ENCODE data around the gene PITPNC1. TPM values are rescaled to one million over a fixed set of nuclear protein-coding genes. Genes with fewer than 3 reads are reported as not detected.

PITPNC1 gene
- total RNA-seq, 1 experiment from 2014 or later = 37.5 TPM

DNA sequence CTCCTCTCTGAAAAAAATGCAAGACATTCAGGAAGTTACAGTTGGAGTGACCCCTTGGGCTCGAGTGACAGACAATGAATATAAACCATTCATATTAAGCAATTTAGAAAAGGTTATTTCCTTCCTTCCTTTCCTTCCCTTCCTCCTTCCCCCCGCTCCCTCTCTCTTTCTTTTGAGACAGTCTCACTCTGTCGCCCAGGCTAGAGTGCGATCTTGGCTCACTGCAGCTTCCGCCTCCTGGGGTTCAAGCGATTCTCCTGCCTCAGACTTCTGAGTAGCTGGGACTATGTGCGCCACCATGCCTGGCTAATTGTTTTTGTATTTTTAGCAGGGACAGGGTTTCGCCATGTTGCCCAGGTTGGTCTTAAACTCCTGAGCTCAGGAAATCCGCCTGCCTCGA is 23.9 kb upstream of the PITPNC1 start:
- Histone ChIP-seq H4K5ac (ENCODE audit: insufficient read length, low read depth, low read length) (no peak overlapping the region), H4K8ac (replicated peaks; ENCODE audit: insufficient read length, low read depth, low read length) (no peak overlapping the region), H2BK20ac (ENCODE audit: low read depth, low read length, poor library complexity, severe bottlenecking) (no peak overlapping the region), H3K27ac (ENCODE audit: insufficient read length, low read depth, low read length) (no peak overlapping the region), H2AK5ac (ENCODE audit: insufficient read length, low read length) (no peak overlapping the region), H3K23me2 (ENCODE audit: insufficient read length, low read depth, low read length, poor library complexity, severe bottlenecking) (no peaks in the 10 kb centered on the region), H3K9me3 (ENCODE audit: control insufficient read depth, low read depth, low read length) (no peaks in the 10 kb centered on the region), H3K79me2 (ENCODE audit: insufficient read depth, low read length) (no peaks in the 10 kb centered on the region; the same call in 1 of the 2 replicates), H3K9ac (ENCODE audit: extremely low read depth, insufficient read length, low read length) (no peak overlapping the region), H2BK5ac (ENCODE audit: insufficient read length, low read length) (no peak overlapping the region), H3K4ac (ENCODE audit: low read depth, low read length) (no peak overlapping the region), H3K14ac (ENCODE audit: insufficient read depth, low read length) (no peak overlapping the region), H2BK15ac (ENCODE audit: low read depth, low read length) (no peak overlapping the region), H3K18ac (ENCODE audit: insufficient read length, low read depth, low read length) (no peak overlapping the region), H3K79me1 (ENCODE audit: insufficient read depth, low read depth, low read length, poor library complexity, severe bottlenecking) (peaks cover 2% of the 10 kb centered on the region), H2AFZ (ENCODE audit: low read length) (no peak overlapping the region), H2BK120ac (ENCODE audit: low read depth, low read length, poor library complexity, severe bottlenecking) (no peak overlapping the region), H4K20me1 (ENCODE audit: control insufficient read depth, insufficient read depth, insufficient read length) (no peaks in the 10 kb centered on the region), H4K91ac (ENCODE audit: insufficient read length, low read depth, low read length) (no peak overlapping the region), H3K4me1 (ENCODE audit: insufficient read depth, low read length) (no peaks in the 10 kb centered on the region; the same call in 1 of the 2 replicates), H3T11ph (ENCODE audit: low read length) (no peak overlapping the region), H3K4me2 (ENCODE audit: insufficient read depth, insufficient read length, low read length) (no peak overlapping the region), H3K56ac (ENCODE audit: insufficient read length, low read depth, low read length) (no peak overlapping the region), H3K23ac (ENCODE audit: insufficient read length, low read depth, low read length) (no peak overlapping the region), H2BK12ac (ENCODE audit: insufficient read length, low read depth, low read length) (no peak overlapping the region), H3K27me3 (ENCODE audit: insufficient read depth, low read length) (no peaks in the 10 kb centered on the region)
- no CpG with 5 or more reads among the region's 10 CpGs for WGBS (ENCODE audit: extremely low coverage, insufficient read length, low lambda C conversion rate)
- Mint-ChIP-seq H3K27me3 (ENCODE audit: low read depth) (no peaks in the 10 kb centered on the region), H3K27ac (no peak overlapping the region; a peak in 2 of 7 replicates), H3K9me3 (no peaks in the 10 kb centered on the region), H3K36me3 (ENCODE audit: insufficient read depth in 1 of 3, low read depth in 3 of 3) (peaks cover 49 to 79% (median 70%) of the 10 kb centered on the region in 3 experiments), H3K4me1 (peaks cover 14 to 19% of the 10 kb centered on the region in 2 experiments), H3K4me3 (no peak overlapping the region)
- TF ChIP-seq, protein P1, sequence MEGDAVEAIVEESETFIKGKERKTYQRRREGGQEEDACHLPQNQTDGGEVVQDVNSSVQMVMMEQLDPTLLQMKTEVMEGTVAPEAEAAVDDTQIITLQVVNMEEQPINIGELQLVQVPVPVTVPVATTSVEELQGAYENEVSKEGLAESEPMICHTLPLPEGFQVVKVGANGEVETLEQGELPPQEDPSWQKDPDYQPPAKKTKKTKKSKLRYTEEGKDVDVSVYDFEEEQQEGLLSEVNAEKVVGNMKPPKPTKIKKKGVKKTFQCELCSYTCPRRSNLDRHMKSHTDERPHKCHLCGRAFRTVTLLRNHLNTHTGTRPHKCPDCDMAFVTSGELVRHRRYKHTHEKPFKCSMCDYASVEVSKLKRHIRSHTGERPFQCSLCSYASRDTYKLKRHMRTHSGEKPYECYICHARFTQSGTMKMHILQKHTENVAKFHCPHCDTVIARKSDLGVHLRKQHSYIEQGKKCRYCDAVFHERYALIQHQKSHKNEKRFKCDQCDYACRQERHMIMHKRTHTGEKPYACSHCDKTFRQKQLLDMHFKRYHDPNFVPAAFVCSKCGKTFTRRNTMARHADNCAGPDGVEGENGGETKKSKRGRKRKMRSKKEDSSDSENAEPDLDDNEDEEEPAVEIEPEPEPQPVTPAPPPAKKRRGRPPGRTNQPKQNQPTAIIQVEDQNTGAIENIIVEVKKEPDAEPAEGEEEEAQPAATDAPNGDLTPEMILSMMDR (conservative IDR thresholded peaks at IDR 0.05) = no peak
- DNase-seq = no peak

All from H9 (cell line).